T-helper 2 cell (primary cell): ENCODE measurements around the gene ADGRL3.
A peak's percentile ranks its signal among the peaks of the same experiment; 100 is the strongest.
"Not testable (repeated sequence)": the region's sequence is repeated elsewhere in the genome, so short reads cannot be mapped to it uniquely, and the experiment has no call there.

ENCODE experiments used
- DNase-seq, 5 experiments: peaks; one replicate each; pipeline versions ENCODE4 v3.0.0 to v3.0.0-alpha.2; 2012 to 2022

Gene ADGRL3

GRCh38 chr4:61762722-61763627, 562.8 kb downstream of the ADGRL3 start:
- no peak for DNase-seq

GRCh38 chr4:61763682-61764081, 563.6 kb downstream of the ADGRL3 start:
- no peak for DNase-seq

GRCh38 chr4:61764090-61764489, 564.0 kb downstream of the ADGRL3 start:
- DNase-seq = not testable (repeated sequence)

GRCh38 chr4:61769444-61770167, 569.5 kb downstream of the ADGRL3 start:
- not testable (repeated sequence) for DNase-seq

- no peak for DNase-seq
Measured at GRCh38 chr4:61770456-61770855, 570.3 kb downstream of the ADGRL3 start.

GRCh38 chr4:61771056-61771455, 570.9 kb downstream of the ADGRL3 start:
- DNase-seq = no peak

GRCh38 chr4:61772126-61772525, 572.0 kb downstream of the ADGRL3 start:
- no peak for DNase-seq

GRCh38 chr4:61773655-61774245, 573.6 kb downstream of the ADGRL3 start:
- no peak for DNase-seq

- DNase-seq = no peak
Measured at GRCh38 chr4:61782133-61782532, 582.0 kb downstream of the ADGRL3 start.

GRCh38 chr4:61783050-61783449, 582.9 kb downstream of the ADGRL3 start:
- DNase-seq = peak in 1 of 5 experiments; percentile 41

- no peak for DNase-seq
Measured at GRCh38 chr4:61785761-61786160, 585.6 kb downstream of the ADGRL3 start.

GRCh38 chr4:61786211-61786610, 586.1 kb downstream of the ADGRL3 start:
- no peak for DNase-seq

- DNase-seq = no peak
Measured at GRCh38 chr4:61795998-61796397, 595.9 kb downstream of the ADGRL3 start.

- DNase-seq = no peak
Measured at GRCh38 chr4:61799794-61800193, 599.7 kb downstream of the ADGRL3 start.

- DNase-seq = no peak
Measured at GRCh38 chr4:61805227-61805626, 605.1 kb downstream of the ADGRL3 start.

- no peak for DNase-seq
Measured at GRCh38 chr4:61805979-61806378, 605.9 kb downstream of the ADGRL3 start.

GRCh38 chr4:61812171-61812570, 612.0 kb downstream of the ADGRL3 start:
- no peak for DNase-seq

- DNase-seq = no peak
Measured at GRCh38 chr4:61817071-61817470, 616.9 kb downstream of the ADGRL3 start.

- no peak for DNase-seq
Measured at GRCh38 chr4:61820136-61820535, 620.0 kb downstream of the ADGRL3 start.

GRCh38 chr4:61824454-61824853, 624.3 kb downstream of the ADGRL3 start:
- DNase-seq = no peak

GRCh38 chr4:61827907-61828391, 627.8 kb downstream of the ADGRL3 start:
- DNase-seq = no peak

GRCh38 chr4:61828960-61829359, 628.8 kb downstream of the ADGRL3 start:
- DNase-seq = no peak

- no peak for DNase-seq
Measured at GRCh38 chr4:61831987-61832386, 631.9 kb downstream of the ADGRL3 start.
